H9 (cell line): Measurements from ENCODE around the gene SZRD1. TPM values are rescaled to one million over a fixed set of nuclear protein-coding genes. Genes with fewer than 3 reads are reported as not detected.

Experiments
- DNase-seq: peaks from one replicate; pipeline ENCODE4 v3.0.0-alpha.2; 2017
- H2AFZ ChIP-seq: one replicate; pipeline ENCODE4 v1.6.1; 2013; ENCODE audit warnings: mild to moderate bottlenecking, low read length, control low read depth, moderate library complexity
- H2AK5ac ChIP-seq: 2 replicates; pipeline ENCODE4 v1.6.1; 2013; ENCODE audit warnings: low read length, control low read depth, mixed read lengths; ENCODE audit not compliant: insufficient read length
- H2BK120ac ChIP-seq: one replicate; pipeline ENCODE4 v1.6.1; 2013; ENCODE audit warnings: low read depth, mild to moderate bottlenecking, low read length, control low read depth, inconsistent platforms; ENCODE audit not compliant: poor library complexity, severe bottlenecking
- H2BK12ac ChIP-seq: 2 replicates; pipeline ENCODE4 v1.6.1; 2013; ENCODE audit warnings: low read length, control low read depth, mixed read lengths, low read depth; ENCODE audit not compliant: insufficient read length
- H2BK15ac ChIP-seq: 2 replicates; pipeline ENCODE4 v1.6.1; 2013; ENCODE audit warnings: low read depth, low read length, control low read depth
- H2BK20ac ChIP-seq: one replicate; pipeline ENCODE4 v1.6.1; 2013; ENCODE audit warnings: low read depth, mild to moderate bottlenecking, low read length, control low read depth, inconsistent platforms; ENCODE audit not compliant: poor library complexity, severe bottlenecking
- H2BK5ac ChIP-seq: 2 replicates; pipeline ENCODE4 v1.6.1; 2013; ENCODE audit warnings: low read length, control low read depth, mixed read lengths; ENCODE audit not compliant: insufficient read length
- H3K14ac ChIP-seq: 2 replicates; pipeline ENCODE4 v1.6.1; 2013; ENCODE audit warnings: low read length, control low read depth; ENCODE audit not compliant: insufficient read depth
- H3K18ac ChIP-seq: 2 replicates; pipeline ENCODE4 v1.6.1; 2013; ENCODE audit warnings: low read depth, mild to moderate bottlenecking, mixed read lengths, low read length, control low read depth; ENCODE audit not compliant: insufficient read length
- H3K23ac ChIP-seq: 2 replicates; pipeline ENCODE4 v1.6.1; 2013; ENCODE audit warnings: low read length, control low read depth, mixed read lengths, low read depth; ENCODE audit not compliant: insufficient read length
- H3K23me2 ChIP-seq: 2 replicates; pipeline ENCODE4 v1.6.1; 2013; ENCODE audit warnings: low read depth, mild to moderate bottlenecking, mixed read lengths, low read length, control low read depth; ENCODE audit not compliant: insufficient read length, poor library complexity, severe bottlenecking
- H3K27ac ChIP-seq: 2 replicates; pipeline ENCODE4 v1.5.1; 2013; ENCODE audit warnings: low read length, control low read depth, mixed read lengths, low read depth; ENCODE audit not compliant: insufficient read length
- H3K27me3 ChIP-seq: 2 replicates; pipeline ENCODE4 v1.6.1; 2013; ENCODE audit warnings: low read length, control low read depth, inconsistent platforms; ENCODE audit not compliant: insufficient read depth
- H3K4ac ChIP-seq: 2 replicates; pipeline ENCODE4 v1.6.1; 2013; ENCODE audit warnings: low read depth, mild to moderate bottlenecking, control low read depth, inconsistent platforms, low read length, moderate library complexity
- H3K4me1 ChIP-seq: 2 replicates; pipeline ENCODE4 v1.6.1; 2013; ENCODE audit warnings: low read length, control low read depth, inconsistent platforms; ENCODE audit not compliant: insufficient read depth
- H3K4me2 ChIP-seq: 2 replicates; pipeline ENCODE4 v1.6.1; 2013; ENCODE audit warnings: low read length, control low read depth, mixed read lengths; ENCODE audit not compliant: insufficient read length, insufficient read depth
- H3K56ac ChIP-seq: 2 replicates; pipeline ENCODE4 v1.6.1; 2013; ENCODE audit warnings: low read depth, mild to moderate bottlenecking, mixed read lengths, low read length, control low read depth; ENCODE audit not compliant: insufficient read length
- H3K79me1 ChIP-seq: 2 replicates; pipeline ENCODE4 v1.6.1; 2013; ENCODE audit warnings: low read depth, mild to moderate bottlenecking, moderate library complexity, low read length, control low read depth, inconsistent platforms; ENCODE audit not compliant: insufficient read depth, poor library complexity, severe bottlenecking
- H3K79me2 ChIP-seq: 2 replicates; pipeline ENCODE4 v1.6.1; 2013; ENCODE audit warnings: low read length, control low read depth, inconsistent platforms; ENCODE audit not compliant: insufficient read depth
- H3K9ac ChIP-seq: 2 replicates; pipeline ENCODE4 v1.6.1; 2013; ENCODE audit warnings: low read length, control low read depth, mixed read lengths; ENCODE audit not compliant: insufficient read length; ENCODE audit errors: extremely low read depth
- H3K9me3 ChIP-seq: one replicate; pipeline ENCODE4 v1.6.1; 2013; ENCODE audit warnings: low read depth, low read length, inconsistent platforms; ENCODE audit not compliant: control insufficient read depth
- H3T11ph ChIP-seq: one replicate; pipeline ENCODE4 v1.6.1; 2013; ENCODE audit warnings: mild to moderate bottlenecking, low read length, control low read depth, inconsistent platforms
- H4K20me1 ChIP-seq: one replicate; pipeline ENCODE4 v1.6.1; 2013; ENCODE audit not compliant: control insufficient read depth, insufficient read length, insufficient read depth
- H4K5ac ChIP-seq: 2 replicates; pipeline ENCODE4 v1.6.1; 2013; ENCODE audit warnings: low read depth, mild to moderate bottlenecking, mixed read lengths, low read length, control low read depth; ENCODE audit not compliant: insufficient read length
- H4K8ac ChIP-seq: replicated peaks from 2 replicates; pipeline ENCODE4 v1.6.1; 2013; ENCODE audit warnings: low read length, control low read depth, mixed read lengths, low read depth; ENCODE audit not compliant: insufficient read length
- H4K91ac ChIP-seq: 2 replicates; pipeline ENCODE4 v1.6.1; 2013; ENCODE audit warnings: low read depth, mild to moderate bottlenecking, moderate library complexity, mixed read lengths, low read length, control low read depth; ENCODE audit not compliant: insufficient read length
- H3K27ac Mint-ChIP-seq, 3 experiments: 2 replicates in 2 of 3; 3 replicates in 1 of 3; pipeline ENCODE4 v1.8.0; 2020 to 2021; ENCODE audit warnings: mixed read lengths in 3 of 3, mild to moderate bottlenecking in 1 of 3, moderate library complexity in 1 of 3
- H3K27me3 Mint-ChIP-seq: 2 replicates; pipeline ENCODE4 v1.8.0; 2021; ENCODE audit warnings: low read depth, mild to moderate bottlenecking, moderate library complexity, mixed read lengths
- H3K36me3 Mint-ChIP-seq, 3 experiments: 2 replicates in 2 of 3; 3 replicates in 1 of 3; pipeline ENCODE4 v1.8.0; 2020 to 2021; ENCODE audit warnings: low read depth in 3 of 3, mixed read lengths in 3 of 3; ENCODE audit not compliant: insufficient read depth in 1 of 3
- H3K4me1 Mint-ChIP-seq, 2 experiments: 2 replicates each; pipeline ENCODE4 v1.8.0; 2020; ENCODE audit warnings: mixed read lengths in 2 of 2
- H3K4me3 Mint-ChIP-seq, 2 experiments: 2 replicates in 1 of 2; 3 replicates in 1 of 2; pipeline ENCODE4 v1.8.0; 2020 to 2021; ENCODE audit warnings: mild to moderate bottlenecking in 2 of 2, mixed read lengths in 2 of 2, moderate library complexity in 1 of 2
- H3K9me3 Mint-ChIP-seq, 2 experiments: 2 replicates in 1 of 2; 3 replicates in 1 of 2; pipeline ENCODE4 v1.8.0; 2020; ENCODE audit warnings: mild to moderate bottlenecking in 2 of 2, mixed read lengths in 2 of 2, moderate library complexity in 1 of 2
- CTCF ChIP-seq: fragments of 200-600 bp; sonication (generic); conservative IDR thresholded peaks from 3 replicates; pipeline ENCODE4 v1.8.0; 2021; ENCODE audit warnings: antibody characterized with exemption, mild to moderate bottlenecking
- WGBS: extraction: QIAGEN DNeasy Blood & Tissue Kit; methylation state at CpG from one replicate; pipeline ENCODE4 v1.1.7; 2013; ENCODE audit warnings: missing lambda C conversion rate, low lambda C conversion rate, mixed read lengths; ENCODE audit not compliant: insufficient read length; ENCODE audit errors: extremely low coverage; 5-methylcytosine and 5-hydroxymethylcytosine counted together
- total RNA-seq: library from RNA; stranded (reverse); gene quantifications from 2 replicates; pipeline ENCODE4 v1.2.1, GENCODE V29; 2021

The SZRD1 gene
- total RNA-seq, 1 experiment from 2014 or later, result 118 TPM

GRCh38 chr1:16406868-16407267, 39.8 kb downstream of the SZRD1 start:
- no peak overlapping the region for H4K5ac ChIP-seq
- no peak for DNase-seq
- H3K4me1 Mint-ChIP-seq, result peaks cover 7 to 14% of the 10 kb centered on the region in 2 experiments
- no peak overlapping the region for H3K4me2 ChIP-seq
- H3K27ac Mint-ChIP-seq, result peak overlapping the region in 1 of 3 experiments; percentile 2; a peak in 1 of 7 replicates
- TF ChIP-seq CTCF, result no peak
- H4K8ac ChIP-seq, result no peak overlapping the region
- no peak overlapping the region for H3K9ac ChIP-seq
- no peak overlapping the region for H3K56ac ChIP-seq
- no peak overlapping the region for H2BK20ac ChIP-seq
- no peak overlapping the region; the same call in 1 of the 2 replicates for H3K14ac ChIP-seq
- no peaks in the 10 kb centered on the region for H3K79me2 ChIP-seq
- H2BK12ac ChIP-seq, result no peak overlapping the region
- H4K91ac ChIP-seq, result no peak overlapping the region
- H3K4ac ChIP-seq, result no peak overlapping the region
- no peak overlapping the region for H2BK15ac ChIP-seq
- H3K27me3 Mint-ChIP-seq, result peaks cover 8% of the 10 kb centered on the region
- no peaks in the 10 kb centered on the region for H3K23me2 ChIP-seq
- H3K36me3 Mint-ChIP-seq, result no peaks in the 10 kb centered on the region; a peak in 1 of 7 replicates
- H2AFZ ChIP-seq, result no peak overlapping the region
- H3K9me3 Mint-ChIP-seq, result no peaks in the 10 kb centered on the region
- H2BK120ac ChIP-seq, result no peak overlapping the region
- no peak overlapping the region for H2BK5ac ChIP-seq
- no peak overlapping the region for H3K4me3 Mint-ChIP-seq
- H3K23ac ChIP-seq, result no peak overlapping the region
- no CpG with 5 or more reads among the region's 9 CpGs for WGBS
- H3K9me3 ChIP-seq, result no peaks in the 10 kb centered on the region
- H3K79me1 ChIP-seq, result no peaks in the 10 kb centered on the region
- no peak overlapping the region for H3K27ac ChIP-seq
- H2AK5ac ChIP-seq, result no peak overlapping the region
- H3T11ph ChIP-seq, result no peak overlapping the region
- H3K18ac ChIP-seq, result no peak overlapping the region
- H4K20me1 ChIP-seq, result no peaks in the 10 kb centered on the region
- no peaks in the 10 kb centered on the region; the same call in 1 of the 2 replicates for H3K4me1 ChIP-seq
- no peaks in the 10 kb centered on the region for H3K27me3 ChIP-seq
